NCI-H510A treated with DMSO at 0.1 percent for 48 hours (cell line): ENCODE data around the gene SLC7A10.

Experiments used
- DNase-seq: peaks from one replicate; lab custom pipeline; 2025; lab: John Stamatoyannopoulos, UW

The SLC7A10 gene

GRCh38 chr19:33254245-33254824, 28.7 kb upstream of the SLC7A10 start:
- DNase-seq, result no peak

GRCh38 chr19:33252971-33253370, 27.3 kb upstream of the SLC7A10 start:
- DNase-seq, result no peak

- no peak for DNase-seq
Observed at GRCh38 chr19:33252418-33252962, 26.8 kb upstream of the SLC7A10 start.

DNA sequence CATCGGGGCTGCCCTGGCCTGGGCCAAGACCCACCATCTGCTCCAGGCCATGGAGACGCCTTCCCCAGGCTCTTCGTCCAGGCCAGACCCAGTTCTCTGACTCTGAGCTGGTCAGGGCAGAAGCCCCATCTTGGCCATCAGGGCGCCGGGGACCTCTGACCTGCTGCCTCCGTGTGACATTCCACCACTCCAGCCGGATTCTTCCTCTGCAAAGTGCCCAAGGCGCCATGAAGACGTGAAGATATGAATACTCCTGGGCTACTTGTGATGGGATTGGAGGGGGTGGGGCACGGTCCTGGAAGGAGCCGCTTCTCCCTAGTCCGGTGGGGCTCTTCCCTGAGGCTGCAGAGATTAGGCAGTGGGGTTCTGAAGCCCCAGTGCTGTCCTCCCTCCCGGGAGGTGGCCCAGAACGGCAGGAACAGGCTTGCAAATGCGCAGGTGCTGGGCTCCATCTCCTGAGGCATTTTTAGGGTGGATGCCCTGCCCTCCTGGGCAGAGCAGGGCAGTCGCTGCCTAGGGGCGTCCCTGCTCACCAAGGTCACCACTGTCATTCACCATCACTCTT, 26.0 kb upstream of the SLC7A10 start:
- DNase-seq, result no peak

DNA sequence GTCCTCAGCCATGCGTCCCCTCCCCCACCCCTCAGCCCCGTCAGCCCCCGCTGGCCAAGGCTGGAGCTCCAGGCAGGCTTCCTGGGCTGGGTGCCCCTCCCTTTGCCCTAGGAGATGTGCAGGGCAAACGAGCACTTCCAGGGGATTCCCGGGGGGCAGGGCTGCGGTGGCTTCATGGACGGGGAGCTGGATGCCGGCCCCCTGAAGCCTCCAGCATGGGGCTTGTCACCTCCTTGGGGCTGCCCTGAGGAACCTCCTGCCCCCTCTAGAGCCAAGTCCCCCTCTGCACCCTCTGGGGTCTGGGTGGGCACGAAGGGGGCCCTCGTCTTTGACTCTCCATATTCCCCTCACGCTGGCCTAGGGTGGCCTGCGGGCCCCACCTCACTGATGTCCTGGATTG, 25.4 kb upstream of the SLC7A10 start:
- no peak for DNase-seq

GRCh38 chr19:33250500-33250899, 24.9 kb upstream of the SLC7A10 start:
- DNase-seq, result no peak

GRCh38 chr19:33249740-33250366, 24.2 kb upstream of the SLC7A10 start:
- DNase-seq, result no peak

- no peak for DNase-seq
Observed at GRCh38 chr19:33248954-33249613, 23.4 kb upstream of the SLC7A10 start.

DNA sequence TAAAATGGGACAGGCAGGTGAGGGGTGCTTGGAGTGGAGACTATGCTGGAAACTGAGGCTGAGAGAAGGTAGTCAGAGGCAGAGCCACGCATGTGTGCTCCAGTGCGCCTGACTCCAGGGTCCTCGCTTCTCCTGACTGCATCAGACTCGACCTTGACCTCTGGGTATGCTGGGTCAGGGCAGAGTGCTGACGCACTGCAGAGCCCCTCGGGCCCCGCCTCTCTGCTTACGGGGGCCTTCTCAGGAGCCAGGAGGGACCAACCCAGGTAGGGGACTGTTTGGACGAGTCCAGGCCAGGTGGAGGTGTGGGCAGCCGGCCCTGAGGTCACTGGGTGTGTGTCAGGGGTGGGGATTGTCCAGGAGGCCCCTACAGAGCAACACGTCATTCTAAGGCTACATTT, 22.9 kb upstream of the SLC7A10 start:
- no peak for DNase-seq

- DNase-seq, result no peak
Observed at GRCh38 chr19:33248104-33248503, 22.5 kb upstream of the SLC7A10 start.

DNA sequence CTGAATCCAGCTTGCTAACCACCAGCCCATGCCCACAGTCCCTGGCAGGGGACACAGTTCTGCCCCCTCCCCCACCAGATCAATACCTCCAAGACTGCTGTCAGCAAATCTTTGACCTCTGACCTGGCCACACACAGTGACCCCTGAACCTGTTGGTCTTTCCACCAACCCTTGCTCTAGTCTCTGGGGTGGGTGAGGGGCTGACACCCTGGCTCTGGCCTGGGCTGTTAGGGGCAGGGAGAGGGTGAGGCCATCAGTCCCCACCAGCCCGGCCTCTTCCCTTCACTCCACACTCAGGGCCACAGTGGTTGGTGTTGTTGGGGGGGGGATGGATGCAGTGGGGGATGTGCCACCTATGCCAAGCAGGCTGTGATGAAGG, 21.8 kb upstream of the SLC7A10 start:
- DNase-seq, result no peak

DNA sequence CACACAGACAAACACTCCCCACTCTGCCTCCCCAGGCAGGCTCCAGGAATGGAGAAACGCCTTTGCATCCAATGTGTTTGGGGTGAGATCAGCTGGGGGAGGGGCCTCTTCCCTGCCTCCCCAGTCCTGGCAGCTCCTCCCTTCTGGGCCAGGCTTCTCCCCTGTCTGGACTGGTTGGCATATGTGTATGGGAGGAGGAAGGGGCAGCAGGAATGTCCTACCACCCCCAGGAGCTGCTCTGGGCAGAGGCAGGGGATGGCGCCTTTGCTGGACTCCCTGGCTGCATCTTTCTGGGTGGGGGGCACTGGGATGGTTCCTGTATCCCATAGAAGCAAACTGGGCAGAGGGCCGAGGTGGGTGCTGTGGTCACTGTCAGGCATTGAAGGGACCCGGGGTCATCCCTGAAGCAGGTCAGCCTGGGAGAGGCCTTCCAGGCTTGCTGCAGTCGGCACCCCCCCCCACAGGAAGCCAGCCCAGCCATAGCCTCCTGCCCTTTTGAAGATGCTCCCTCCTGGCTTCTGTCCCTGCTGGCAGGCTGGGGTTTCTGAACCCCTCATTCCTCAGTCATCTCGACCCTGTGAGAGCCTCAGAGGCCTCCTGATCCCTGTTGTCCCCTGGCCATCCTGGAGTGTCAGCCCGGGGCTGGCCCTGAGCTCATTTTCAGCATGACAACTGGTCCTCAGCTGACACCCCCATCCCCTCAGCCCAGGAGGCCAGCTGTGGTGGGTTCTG, 21.2 kb upstream of the SLC7A10 start:
- DNase-seq, result no peak

DNA sequence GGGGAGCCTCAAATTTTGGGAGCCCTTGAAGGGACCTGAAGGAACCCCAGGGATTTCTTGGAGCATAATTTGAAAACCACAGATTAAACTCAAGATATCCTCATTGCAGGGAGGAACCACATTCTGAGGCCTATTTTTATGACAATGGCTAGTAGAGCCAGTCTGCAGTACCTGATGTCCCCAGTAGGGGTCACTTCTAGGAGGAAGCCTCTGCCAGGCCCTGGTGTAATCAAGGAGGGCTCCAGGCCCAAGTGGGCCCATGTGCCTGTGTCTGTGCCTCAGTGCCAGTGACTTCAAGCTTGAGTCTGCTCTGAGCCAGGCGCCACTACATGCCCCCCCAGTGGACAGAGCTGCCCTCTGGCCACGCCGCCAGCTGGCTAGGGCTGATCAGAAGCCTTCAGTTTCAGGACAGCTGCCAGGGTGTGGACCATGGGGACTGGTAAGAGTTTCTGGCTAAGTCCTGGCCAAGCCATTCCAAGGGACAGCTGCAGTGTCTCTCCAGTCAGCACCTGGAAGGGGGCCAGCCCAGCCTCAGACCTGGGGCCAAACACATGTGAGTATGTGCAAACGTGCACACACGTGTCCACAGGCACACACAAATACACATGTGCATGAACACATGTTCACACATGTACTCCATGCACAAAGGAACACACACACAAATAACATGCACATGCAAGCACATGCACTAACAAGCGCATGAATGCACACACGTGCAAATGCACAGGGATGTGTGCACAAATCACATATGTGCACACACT, 20.5 kb upstream of the SLC7A10 start:
- DNase-seq, result no peak

DNA sequence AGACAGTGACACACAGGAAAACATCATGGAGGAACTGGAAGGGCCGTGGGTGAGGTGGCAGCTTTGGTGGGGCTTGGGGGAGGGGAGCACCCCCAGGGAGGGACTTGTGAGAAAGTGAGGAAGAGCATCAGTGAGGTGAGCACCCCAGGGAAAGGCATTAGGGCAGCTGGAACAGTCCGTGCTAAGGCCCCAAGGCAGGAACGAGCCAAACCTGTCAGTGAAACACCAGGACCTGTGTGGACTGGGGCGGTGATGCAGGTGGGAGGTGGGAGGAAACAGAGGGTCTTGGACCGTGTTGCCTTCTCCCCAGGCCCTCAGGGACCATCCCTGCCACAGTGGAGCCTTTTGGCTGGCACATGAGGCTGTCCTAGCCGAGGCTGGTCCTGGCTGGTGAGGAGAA, 17.3 kb upstream of the SLC7A10 start:
- no peak for DNase-seq

- DNase-seq, result no peak
Observed at GRCh38 chr19:33242131-33242530, 16.5 kb upstream of the SLC7A10 start.

- DNase-seq, result no peak
Observed at GRCh38 chr19:33241530-33242101, 16.0 kb upstream of the SLC7A10 start.

DNA sequence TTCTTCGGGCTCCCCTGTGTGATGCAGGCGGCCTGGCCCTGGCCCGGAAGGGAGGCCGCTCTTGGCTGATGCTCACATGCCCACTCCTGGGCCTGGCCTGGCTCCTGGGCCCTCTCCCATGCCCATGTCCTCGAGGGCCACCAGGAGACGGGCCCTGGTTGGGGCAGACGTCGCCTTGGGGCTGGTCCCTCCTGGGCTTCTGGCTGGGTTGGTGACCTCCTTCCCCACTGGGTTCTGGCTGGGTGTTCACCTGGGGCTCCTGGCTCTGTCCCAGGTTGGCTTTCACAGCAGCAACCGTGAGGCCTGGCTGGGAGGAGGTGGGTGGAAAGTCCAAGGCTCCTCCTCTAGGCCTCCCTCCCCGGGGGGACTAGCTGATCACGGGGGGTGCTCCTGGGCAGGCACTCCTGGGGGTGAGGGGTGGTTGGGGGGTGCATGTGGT, 15.5 kb upstream of the SLC7A10 start:
- no peak for DNase-seq

DNA sequence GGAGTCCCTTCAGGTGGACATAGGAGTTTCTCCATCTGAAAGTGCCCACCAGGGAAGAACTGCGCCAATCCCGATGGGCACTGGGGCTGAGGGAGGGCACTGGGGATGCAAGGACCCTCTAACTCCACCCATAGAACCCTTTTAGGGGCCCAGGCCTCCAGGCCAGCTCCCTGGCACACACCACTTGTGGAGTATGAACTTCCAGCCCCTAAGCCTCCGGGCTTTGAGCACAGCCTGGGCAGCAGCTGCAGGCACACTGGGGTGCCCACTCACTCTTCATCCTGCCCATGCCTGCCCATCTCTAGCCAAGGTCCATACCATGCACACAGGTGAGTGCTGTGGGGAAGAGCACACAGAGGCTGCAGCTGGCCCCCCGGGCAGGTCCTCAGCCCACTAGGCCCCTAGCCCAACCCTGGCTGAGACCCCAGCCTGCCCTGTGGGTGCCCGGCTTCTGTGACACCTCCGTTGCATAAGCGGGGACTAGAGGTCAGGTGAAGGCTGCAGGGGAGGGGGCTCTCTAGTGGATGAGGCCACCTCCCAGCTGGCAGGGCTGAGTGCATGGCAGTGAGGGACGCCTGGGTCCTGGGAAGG, 14.6 kb upstream of the SLC7A10 start:
- DNase-seq, result no peak

DNA sequence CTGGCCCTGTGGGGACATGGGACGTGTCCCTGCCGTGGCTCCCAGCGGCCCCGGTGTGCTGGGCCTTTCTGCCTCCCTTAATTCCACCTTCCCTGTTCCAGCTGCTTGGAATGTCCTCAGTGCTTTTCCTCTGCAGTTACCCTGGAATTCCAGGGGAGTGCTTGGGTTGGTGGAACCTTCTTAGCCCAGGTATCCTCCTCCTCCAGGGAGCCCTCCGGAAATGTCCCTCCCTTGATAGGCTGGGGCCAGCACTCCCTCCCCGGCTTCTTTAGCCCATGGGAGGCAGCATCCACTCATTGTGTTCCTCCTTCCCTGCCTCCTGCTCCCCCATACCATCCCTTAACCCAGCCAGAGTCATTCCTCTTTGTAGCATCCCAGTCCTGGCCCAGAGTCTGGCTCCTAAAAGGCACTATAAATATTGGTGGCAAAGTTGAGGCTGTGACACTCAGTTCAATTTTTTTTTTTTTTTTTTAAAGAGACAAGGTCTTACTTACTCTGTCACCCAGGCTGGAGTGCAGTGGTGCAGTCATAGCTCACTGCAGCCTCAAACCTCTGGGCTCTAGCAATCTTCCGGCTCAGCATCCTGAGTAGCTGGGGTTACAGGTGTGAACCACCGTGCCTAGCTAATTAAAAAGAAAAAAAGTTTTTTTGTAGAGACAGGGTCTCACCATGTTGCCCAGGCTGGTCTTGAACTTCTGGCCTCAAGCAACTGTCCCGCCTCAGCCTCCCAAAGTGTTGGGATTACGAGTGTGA, 13.7 kb upstream of the SLC7A10 start:
- no peak for DNase-seq

- DNase-seq, result no peak
Observed at GRCh38 chr19:33238481-33239149, 13.0 kb upstream of the SLC7A10 start.
